HEK293 (cell line): ENCODE data around the gene DSG1.

ENCODE experiments used
- CTCF ChIA-PET: fragments of 350-600 bp; formaldehyde crosslinking; extraction: SDS; loops from one replicate; lab custom pipeline; 2021; ENCODE audit warnings: antibody characterized with exemption; lab: Yijun Ruan, JAX
- POLR2A ChIA-PET: fragments of 300-600 bp; formaldehyde crosslinking; extraction: SDS; loops from one replicate; lab custom pipeline; 2020; ENCODE audit warnings: antibody characterized with exemption, inconsistent platforms; lab: Yijun Ruan, JAX
- H3K27ac ChIP-seq: fragments of 200-500 bp; sonication (Bioruptor generic); 2 replicates; pipeline ENCODE4 v1.5.1; 2014; ENCODE audit warnings: low read depth, low read length, control low read depth, inconsistent platforms; ENCODE audit errors: extremely low read depth
- H3K36me3 ChIP-seq, 2 experiments: fragments of 200-500 bp in 1 of 2; sonication (Bioruptor generic) in 1 of 2; 1 replicate in 1 of 2; 2 replicates in 1 of 2; pipeline ENCODE4 v1.5.1; 2014 to 2017; ENCODE audit warnings: inconsistent platforms in 2 of 2, low read length in 2 of 2; ENCODE audit not compliant: control insufficient read depth in 2 of 2, insufficient read depth in 1 of 2
- H3K4me1 ChIP-seq: fragments of 200-500 bp; sonication (Bioruptor generic); 2 replicates; pipeline ENCODE4 v1.5.1; 2014; ENCODE audit warnings: mild to moderate bottlenecking, low read length, inconsistent platforms; ENCODE audit not compliant: control insufficient read depth, insufficient read depth
- H3K4me3 ChIP-seq: 2 replicates; pipeline ENCODE4 v1.5.1; 2011; ENCODE audit warnings: low read depth, mild to moderate bottlenecking, control low read depth, low read length, moderate library complexity
- H3K9me3 ChIP-seq: fragments of 200-500 bp; sonication (Bioruptor generic); 2 replicates; pipeline ENCODE4 v1.5.1; 2014; ENCODE audit warnings: low read depth, low read length, inconsistent platforms; ENCODE audit not compliant: control insufficient read depth, insufficient read depth
- BCL11A ChIP-seq: fragments of 450-650 bp; formaldehyde crosslinking; IDR thresholded peaks from 2 replicates; pipeline ENCODE4 v1.5.1; 2016; ENCODE audit warnings: low read depth, missing biosample characterization, missing genetic modification characterization
- FEZF1 ChIP-seq: fragments of 450-650 bp; formaldehyde crosslinking; IDR thresholded peaks from 2 replicates; pipeline ENCODE4 v1.5.1; 2016; ENCODE audit warnings: missing biosample characterization, missing genetic modification characterization
- GFI1B ChIP-seq: fragments of 450-650 bp; formaldehyde crosslinking; IDR thresholded peaks from 2 replicates; pipeline ENCODE4 v1.5.1; 2016; ENCODE audit warnings: missing biosample characterization, missing genetic modification characterization
- KLF1 ChIP-seq: fragments of 450-650 bp; formaldehyde crosslinking; IDR thresholded peaks from 2 replicates; pipeline ENCODE4 v1.5.1; 2016; ENCODE audit warnings: missing biosample characterization, missing genetic modification characterization
- PRDM1 ChIP-seq: fragments of 450-650 bp; formaldehyde crosslinking; IDR thresholded peaks from 2 replicates; pipeline ENCODE4; 2016; ENCODE audit warnings: missing biosample characterization, missing genetic modification characterization
- PRDM4 ChIP-seq: fragments of 450-650 bp; formaldehyde crosslinking; IDR thresholded peaks from 2 replicates; pipeline ENCODE4 v1.5.1; 2017; ENCODE audit warnings: missing biosample characterization, missing genetic modification characterization
- SCRT1 ChIP-seq: fragments of 450-650 bp; formaldehyde crosslinking; IDR thresholded peaks from 2 replicates; pipeline ENCODE4 v1.5.1; 2016; ENCODE audit warnings: missing biosample characterization, missing genetic modification characterization, borderline replicate concordance
- SCRT2 ChIP-seq: fragments of 450-650 bp; formaldehyde crosslinking; IDR thresholded peaks from 2 replicates; pipeline ENCODE4 v1.5.1; 2016; ENCODE audit warnings: missing biosample characterization, missing genetic modification characterization
- WT1 ChIP-seq: fragments of 450-650 bp; formaldehyde crosslinking; IDR thresholded peaks from 2 replicates; pipeline ENCODE4 v1.5.1; 2016; ENCODE audit warnings: missing biosample characterization, missing genetic modification characterization
- ZBTB7A ChIP-seq: fragments of 450-650 bp; formaldehyde crosslinking; IDR thresholded peaks from 2 replicates; pipeline ENCODE4 v1.5.1; 2016; ENCODE audit warnings: low read depth, missing biosample characterization, missing genetic modification characterization
- ZEB2 ChIP-seq: fragments of 450-650 bp; formaldehyde crosslinking; IDR thresholded peaks from 2 replicates; pipeline ENCODE4 v1.5.1; 2016; ENCODE audit warnings: missing biosample characterization, missing genetic modification characterization
- ZFP41 ChIP-seq: fragments of 450-650 bp; formaldehyde crosslinking; IDR thresholded peaks from 2 replicates; pipeline ENCODE4 v1.5.1; 2016; ENCODE audit warnings: missing biosample characterization, missing genetic modification characterization, borderline replicate concordance
- ZIC2 ChIP-seq: fragments of 450-650 bp; formaldehyde crosslinking; IDR thresholded peaks from 2 replicates; pipeline ENCODE4 v1.5.1; 2016; ENCODE audit warnings: missing biosample characterization, missing genetic modification characterization
- ZNF10 ChIP-seq: fragments of 450-650 bp; formaldehyde crosslinking; IDR thresholded peaks from 2 replicates; pipeline ENCODE4 v1.5.1; 2017; ENCODE audit warnings: missing biosample characterization, missing genetic modification characterization
- ZNF175 ChIP-seq: fragments of 450-650 bp; formaldehyde crosslinking; IDR thresholded peaks from 2 replicates; pipeline ENCODE4 v1.5.1; 2016; ENCODE audit warnings: missing biosample characterization, missing genetic modification characterization
- ZNF18 ChIP-seq: fragments of 450-650 bp; formaldehyde crosslinking; IDR thresholded peaks from 2 replicates; pipeline ENCODE4 v1.5.1; 2016; ENCODE audit warnings: missing biosample characterization, missing genetic modification characterization
- ZNF184 ChIP-seq: fragments of 450-650 bp; IDR thresholded peaks from 2 replicates; pipeline ENCODE4 v1.5.1; 2018; ENCODE audit warnings: missing biosample characterization, mild to moderate bottlenecking, missing genetic modification characterization
- ZNF214 ChIP-seq: fragments of 450-650 bp; formaldehyde crosslinking; IDR thresholded peaks from 2 replicates; pipeline ENCODE4 v1.5.1; 2017; ENCODE audit warnings: missing biosample characterization, mild to moderate bottlenecking, missing genetic modification characterization, borderline replicate concordance
- ZNF449 ChIP-seq: fragments of 450-650 bp; formaldehyde crosslinking; IDR thresholded peaks from 2 replicates; pipeline ENCODE4 v1.5.1; 2017; ENCODE audit warnings: missing biosample characterization, mild to moderate bottlenecking, missing genetic modification characterization, moderate library complexity
- ZNF521 ChIP-seq: fragments of 450-650 bp; formaldehyde crosslinking; IDR thresholded peaks from 2 replicates; pipeline ENCODE4 v1.5.1; 2017; ENCODE audit warnings: missing biosample characterization, mild to moderate bottlenecking, missing genetic modification characterization
- ZNF529 ChIP-seq: fragments of 450-650 bp; formaldehyde crosslinking; IDR thresholded peaks from 2 replicates; pipeline ENCODE4 v1.5.1; 2017; ENCODE audit warnings: missing genetic modification characterization, missing biosample characterization; ENCODE audit not compliant: insufficient replicate concordance
- ZNF645 ChIP-seq: fragments of 450-650 bp; formaldehyde crosslinking; IDR thresholded peaks from 2 replicates; pipeline ENCODE4; 2016; ENCODE audit warnings: missing biosample characterization, missing genetic modification characterization
- ZNF777 ChIP-seq: fragments of 450-650 bp; formaldehyde crosslinking; IDR thresholded peaks from 2 replicates; pipeline ENCODE4 v1.5.1; 2017; ENCODE audit warnings: missing biosample characterization, missing genetic modification characterization, borderline replicate concordance

Gene DSG1

GRCh38 chr18:31373641-31374040 is 55.7 kb downstream of the DSG1 start (continued):
- TF ChIP-seq ZIC2 (tag by site-specific recombination): no peak
- TF ChIP-seq ZNF214 (tag by site-specific recombination): no peak
- TF ChIP-seq ZNF777 (tag by site-specific recombination): no peak
- no peak for TF ChIP-seq GFI1B (tag by site-specific recombination)
- no peak for TF ChIP-seq ZBTB7A
- TF ChIP-seq SCRT1 (tag by site-specific recombination): no peak
- TF ChIP-seq ZFP41: no peak
- no peak for TF ChIP-seq ZNF449
- TF ChIP-seq PRDM4 (tag by site-specific recombination): no peak
- TF ChIP-seq KLF1 (tag by site-specific recombination): no peak
- TF ChIP-seq, all 188 proteins: peak for 0

GRCh38 chr18:31376477-31376876 is 58.5 kb downstream of the DSG1 start, which contains the start of gene DSG4:
Gene DSG4 (plus strand): TSS chr18:31376777. CDS start chr18:31376912, 135 bp downstream.
- ChIA-PET POLR2A (no interaction called here), CTCF (no interaction called here)
- no peaks in the 10 kb centered on the region for H3K4me1 ChIP-seq
- no peaks in the 10 kb centered on the region for H3K36me3 ChIP-seq
- no peak within 1 kb of the TSS for H3K4me3 ChIP-seq
- TF ChIP-seq ZEB2 (no peak), ZNF18 (no peak), ZNF10 (tag by site-specific recombination) (no peak), ZNF175 (tag by site-specific recombination) (no peak), SCRT2 (no peak), WT1 (tag by site-specific recombination) (no peak), ZNF184 (tag by site-specific recombination) (no peak), ZNF449 (no peak), ZNF521 (no peak), ZNF214 (tag by site-specific recombination) (no peak), ZNF529 (tag by site-specific recombination) (no peak), PRDM1 (tag by site-specific recombination) (no peak), FEZF1 (tag by site-specific recombination) (no peak), ZNF645 (tag by site-specific recombination) (no peak), BCL11A (tag by site-specific recombination) (no peak)
- H3K27ac ChIP-seq: no peak within 1 kb of the TSS
- H3K9me3 ChIP-seq: no peaks in the 10 kb centered on the region
